CD14-positive monocyte (primary cell): ENCODE measurements around the gene ACAP3. TPM values are rescaled to one million over a fixed set of nuclear protein-coding genes. Genes with fewer than 3 reads are reported as not detected.

Experiments
- DNase-seq, 3 donors: peaks; one replicate each; pipeline ENCODE4 v3.0.0-alpha.2; 2011 to 2022
- H2AFZ ChIP-seq: 2 replicates; pipeline ENCODE4 v1.6.0; 2012; ENCODE audit warnings: mild to moderate bottlenecking, low read depth, low read length, inconsistent platforms; ENCODE audit not compliant: insufficient read depth, poor library complexity, severe bottlenecking
- H3K27ac ChIP-seq, 2 donors: 1 replicate in 1 of 2; 2 replicates in 1 of 2; pipeline ENCODE4 v1.5.1; 2012 to 2013; ENCODE audit warnings: low read length in 2 of 2, control low read depth in 1 of 2, inconsistent platforms in 1 of 2, low read depth in 1 of 2, mild to moderate bottlenecking in 1 of 2
- H3K27me3 ChIP-seq, 2 donors: one replicate each; pipeline versions ENCODE4 v1.6.0 to v1.6.1; 2011 to 2013; ENCODE audit warnings: low read length in 2 of 2; ENCODE audit not compliant: control insufficient read depth in 2 of 2, insufficient read depth in 2 of 2
- H3K36me3 ChIP-seq, 2 donors: replicated peaks in 1 of 2; 1 replicate in 1 of 2; 2 replicates in 1 of 2; pipeline versions ENCODE4 v1.5.1 to v1.6.1; 2012 to 2013; ENCODE audit warnings: low read length in 2 of 2, control low read depth in 1 of 2, inconsistent platforms in 1 of 2, mild to moderate bottlenecking in 1 of 2; ENCODE audit not compliant: insufficient read depth in 2 of 2, control insufficient read depth in 1 of 2
- H3K4me1 ChIP-seq, 2 donors: 1 replicate in 1 of 2; 2 replicates in 1 of 2; pipeline versions ENCODE4 v1.5.1 to v1.6.1; 2012 to 2013; ENCODE audit warnings: low read length in 2 of 2, control low read depth in 1 of 2, inconsistent platforms in 1 of 2, mild to moderate bottlenecking in 1 of 2, moderate library complexity in 1 of 2; ENCODE audit not compliant: insufficient read depth in 2 of 2, control insufficient read depth in 1 of 2
- H3K4me2 ChIP-seq: replicated peaks from 2 replicates; pipeline ENCODE3; 2012; ENCODE audit warnings: low read length, moderate library complexity, mild to moderate bottlenecking; ENCODE audit not compliant: poor library complexity, severe bottlenecking; ENCODE audit errors: extremely low read depth
- H3K4me3 ChIP-seq, 3 experiments: fragments of 200-600 bp in 1 of 3; sonication (generic) in 1 of 3; replicated peaks in 1 of 3; 1 replicate in 2 of 3; 2 replicates in 1 of 3; pipeline ENCODE4 v1.5.1; 2011 to 2013; ENCODE audit warnings: low read length in 3 of 3, mild to moderate bottlenecking in 3 of 3, control low read depth in 2 of 3, low read depth in 2 of 3, inconsistent platforms in 1 of 3, moderate library complexity in 1 of 3
- H3K79me2 ChIP-seq: 2 replicates; pipeline ENCODE4 v1.6.0; 2012; ENCODE audit warnings: mild to moderate bottlenecking, control low read depth, inconsistent platforms, low read length, moderate library complexity; ENCODE audit not compliant: insufficient read depth
- H3K9ac ChIP-seq: 2 replicates; pipeline ENCODE4 v1.6.0; 2017; ENCODE audit warnings: low read length, mild to moderate bottlenecking; ENCODE audit not compliant: insufficient read depth, poor library complexity, severe bottlenecking
- H3K9me3 ChIP-seq, 2 donors: replicated peaks in 1 of 2; 1 replicate in 1 of 2; 2 replicates in 1 of 2; pipeline versions ENCODE4 v1.5.1 to v1.6.1; 2012 to 2013; ENCODE audit warnings: low read length in 2 of 2, control low read depth in 1 of 2; ENCODE audit not compliant: control insufficient read depth in 1 of 2, insufficient read depth in 1 of 2
- H4K20me1 ChIP-seq: 2 replicates; pipeline ENCODE4 v1.6.0; 2012; ENCODE audit warnings: mild to moderate bottlenecking, low read length, control low read depth, moderate library complexity; ENCODE audit not compliant: insufficient read depth
- H3K27ac Mint-ChIP-seq, 7 donors: one replicate each; pipeline ENCODE4 v1.8.0; 2020; ENCODE audit warnings: mild to moderate bottlenecking in 7 of 7, mixed read lengths in 7 of 7, moderate library complexity in 6 of 7, inconsistent platforms in 2 of 7
- H3K27me3 Mint-ChIP-seq, 3 donors: one replicate each; pipeline ENCODE4 v1.8.0; 2021 to 2022; ENCODE audit warnings: low read depth in 3 of 3, mild to moderate bottlenecking in 3 of 3, mixed read lengths in 3 of 3, moderate library complexity in 3 of 3, inconsistent platforms in 1 of 3
- H3K36me3 Mint-ChIP-seq, 2 donors: one replicate each; pipeline ENCODE4 v1.8.0; 2020; ENCODE audit warnings: mixed read lengths in 2 of 2, inconsistent platforms in 1 of 2, mild to moderate bottlenecking in 1 of 2
- H3K4me1 Mint-ChIP-seq: one replicate; pipeline ENCODE4 v1.8.0; 2020; ENCODE audit warnings: mild to moderate bottlenecking, mixed read lengths
- H3K4me3 Mint-ChIP-seq, 2 donors: one replicate each; pipeline ENCODE4 v1.8.0; 2020; ENCODE audit warnings: mild to moderate bottlenecking in 2 of 2, mixed read lengths in 2 of 2, moderate library complexity in 1 of 2
- H3K9me3 Mint-ChIP-seq, 7 donors: one replicate each; pipeline ENCODE4 v1.8.0; 2020 to 2022; ENCODE audit warnings: mixed read lengths in 7 of 7, mild to moderate bottlenecking in 6 of 7, moderate library complexity in 6 of 7, inconsistent platforms in 2 of 7
- CTCF ChIP-seq: fragments of 200-600 bp; IDR thresholded peaks from one replicate; pipeline ENCODE4 v1.8.0; 2022; ENCODE audit warnings: antibody characterized with exemption, mild to moderate bottlenecking
- WGBS: methylation state at CpG from one replicate; pipeline ENCODE4 v1.1.5; 2013; ENCODE audit warnings: missing lambda C conversion rate; ENCODE audit not compliant: insufficient coverage; 5-methylcytosine and 5-hydroxymethylcytosine counted together
- intact Hi-C, 2 donors: fragments of 100-400 bp; cut with micrococcal nuclease; formaldehyde crosslinking; loops; one replicate each; pipeline versions ENCODE4 v1.15.0 to v1.15.1; 2023
- polyA plus RNA-seq, 3 donors: library from polyadenylated mRNA; depleted of rRNA in 1 of 3; unstranded in 2 of 3; stranded (reverse) in 1 of 3; fragments of 300-500 nt in 2 of 3; fragments of >200 nt in 1 of 3; fragmentation: Illumina TruSeq in 2 of 3; gene quantifications; 1 replicate in 2 of 3; 2 replicates in 1 of 3; pipeline ENCODE4 v1.2.3, GENCODE V29; 2012 to 2021

The ACAP3 gene
- polyA plus RNA-seq, 3 donors: 3.5 to 132 (median 4.0) TPM

- H3K36me3 Mint-ChIP-seq: no peaks in the 10 kb centered on the region
- Histone ChIP-seq H3K79me2 (no peaks in the 10 kb centered on the region), H4K20me1 (no peaks in the 10 kb centered on the region), H2AFZ (no peak overlapping the region), H3K4me2 (no peak overlapping the region), H3K27ac (no peak overlapping the region), H3K4me1 (no peaks in the 10 kb centered on the region), H3K9ac (no peak overlapping the region), H3K36me3 (no peaks in the 10 kb centered on the region), H3K27me3 (no peaks in the 10 kb centered on the region), H3K4me3 (no peak overlapping the region), H3K9me3 (no peaks in the 10 kb centered on the region)
- peaks cover 0 to 4% (median 0%) of the 10 kb centered on the region in 7 donors for H3K9me3 Mint-ChIP-seq
- peak overlapping the region in 1 of 7 donors; percentile 57 for H3K27ac Mint-ChIP-seq
- no peaks in the 10 kb centered on the region for H3K4me1 Mint-ChIP-seq
- intact Hi-C loops: no loop called here
- WGBS: 79% methylated on average over 25 of the region's 26 CpGs
- DNase-seq: peak in 1 of 3 donors; percentile 63
- H3K27me3 Mint-ChIP-seq: peaks cover 1 to 3% (median 3%) of the 10 kb centered on the region in 3 donors
- H3K4me3 Mint-ChIP-seq: no peak overlapping the region
- no peak for TF ChIP-seq CTCF
These were observed 26.0 kb downstream of the ACAP3 start for GRCh38 chr1:1281533-1282321.

DNA sequence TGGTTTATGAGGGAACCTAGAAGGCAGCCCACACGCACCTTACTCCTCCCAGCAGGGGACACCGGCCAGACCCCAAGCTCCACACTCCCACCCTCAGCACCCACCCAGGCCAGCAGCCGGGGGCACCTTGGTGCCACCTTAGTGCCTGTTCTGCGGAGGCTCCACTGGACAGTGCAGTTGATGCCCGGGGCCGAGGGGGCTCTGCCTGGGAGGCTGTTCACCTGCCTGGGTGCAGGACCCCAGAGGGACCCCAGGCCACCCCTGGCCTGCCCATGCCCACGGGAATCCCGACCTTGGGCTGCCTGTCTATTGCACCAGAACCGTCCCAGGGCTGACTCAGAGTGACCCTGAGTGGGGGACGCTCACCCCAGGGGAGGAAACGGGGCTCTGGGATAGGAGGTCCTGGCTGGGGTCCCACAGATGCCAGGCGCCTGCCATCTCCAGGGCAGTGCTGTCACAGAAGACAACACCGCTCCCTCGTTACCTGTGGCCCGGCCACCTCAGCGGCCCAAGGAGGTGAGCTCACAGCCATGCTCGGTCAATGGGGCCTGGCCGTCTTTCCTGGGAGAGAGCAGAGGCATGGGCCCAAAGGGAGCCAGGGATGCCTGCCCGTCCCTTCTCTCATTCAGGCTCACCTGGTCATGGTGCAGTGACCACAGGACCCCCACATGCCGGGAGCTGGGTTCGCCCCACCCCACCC, 26.8 kb downstream of the ACAP3 start:
- H3K27me3 Mint-ChIP-seq: peaks cover 1 to 3% (median 3%) of the 10 kb centered on the region in 3 donors
- DNase-seq: no peak
- no peak overlapping the region for H3K4me3 ChIP-seq
- no peak for TF ChIP-seq CTCF
- H3K27ac ChIP-seq: no peak overlapping the region
- no peaks in the 10 kb centered on the region for H3K79me2 ChIP-seq
- no peaks in the 10 kb centered on the region for H3K36me3 ChIP-seq
- no peaks in the 10 kb centered on the region for H3K4me1 Mint-ChIP-seq
- H2AFZ ChIP-seq: no peak overlapping the region
- H3K4me3 Mint-ChIP-seq: no peak overlapping the region
- H3K27me3 ChIP-seq: no peaks in the 10 kb centered on the region
- intact Hi-C loops: no loop called here
- no peak overlapping the region for H3K27ac Mint-ChIP-seq
- no peaks in the 10 kb centered on the region for H3K4me1 ChIP-seq
- no peaks in the 10 kb centered on the region for H3K9me3 ChIP-seq
- 94% methylated on average over 20 of the region's 21 CpGs for whole genome bisulfite sequencing
- no peak overlapping the region for H3K9ac ChIP-seq
- H3K9me3 Mint-ChIP-seq: peaks cover 0 to 4% (median 0%) of the 10 kb centered on the region in 7 donors
- H4K20me1 ChIP-seq: no peaks in the 10 kb centered on the region
- H3K36me3 Mint-ChIP-seq: no peaks in the 10 kb centered on the region
- no peak overlapping the region for H3K4me2 ChIP-seq
